ENCODE results near the gene GPC3. TPM values are rescaled to one million over a fixed set of nuclear protein-coding genes. Genes with fewer than 3 reads are reported as not detected.

Gene GPC3
- total RNA-seq, 5 donors from 2014 or later (not counting 1 experiment from before 2014, with no cell fraction given) = 0.72 to 1.5 (median 1.1) TPM

- Mint-ChIP-seq H3K9me3 (no peaks in the 10 kb centered on the region), H3K27ac (no peak overlapping the region), H3K36me3 (no peaks in the 10 kb centered on the region), H3K4me1 (peaks cover 0 to 5% (median 3%) of the 10 kb centered on the region in 3 donors), H3K27me3 (peaks cover 18 to 46% of the 10 kb centered on the region in 2 donors), H3K4me3 (no peak overlapping the region)
- H3K4me1 ChIP-seq (ENCODE audit: control insufficient read depth in 1 of 2, extremely low read depth in 1 of 2, insufficient read depth in 2 of 2, low read length in 2 of 2) = peaks cover 0 to 8% of the 10 kb centered on the region in 2 experiments
- H3K27ac ChIP-seq (ENCODE audit: low read length) = no peak overlapping the region
- CTCF ChIA-PET = no interaction called here
- no peak for ATAC-seq (replicated peaks in 1 of 4)
- no peak overlapping the region for H3K4me3 ChIP-seq (ENCODE audit: control insufficient read depth in 1 of 2, extremely low read depth in 1 of 2, low read length in 1 of 2)
- no peaks in the 10 kb centered on the region for H3K36me3 ChIP-seq (ENCODE audit: control insufficient read depth in 2 of 2, extremely low read depth in 1 of 2, insufficient read depth in 1 of 2, low read length in 1 of 2)
- DNase-seq = no peak
- no CpG with 5 or more reads among the region's 3 CpGs for WGBS (ENCODE audit: insufficient coverage)
- POLR2A ChIA-PET = no interaction called here
- H3K27me3 ChIP-seq (replicated peaks in 1 of 2; ENCODE audit: control insufficient read depth in 2 of 2, extremely low read depth in 1 of 2, insufficient read depth in 2 of 2, low read length in 1 of 2) = peaks cover 0 to 15% of the 10 kb centered on the region in 2 experiments
- no peaks in the 10 kb centered on the region for H3K9me3 ChIP-seq
Observed at GRCh38 chrX:133979641-133980230, 5.7 kb downstream of the GPC3 start.

GRCh38 chrX:133973704-133974103 is 11.7 kb downstream of the GPC3 start:
- Histone ChIP-seq H3K27me3 (replicated peaks in 1 of 2; ENCODE audit: control insufficient read depth in 2 of 2, extremely low read depth in 1 of 2, insufficient read depth in 2 of 2, low read length in 1 of 2) (no peaks in the 10 kb centered on the region), H3K9me3 (no peaks in the 10 kb centered on the region), H3K27ac (ENCODE audit: low read length) (no peak overlapping the region), H3K4me1 (ENCODE audit: control insufficient read depth in 1 of 2, extremely low read depth in 1 of 2, insufficient read depth in 2 of 2, low read length in 2 of 2) (no peaks in the 10 kb centered on the region), H3K36me3 (ENCODE audit: control insufficient read depth in 2 of 2, extremely low read depth in 1 of 2, insufficient read depth in 1 of 2, low read length in 1 of 2) (no peaks in the 10 kb centered on the region), H3K4me3 (ENCODE audit: control insufficient read depth in 1 of 2, extremely low read depth in 1 of 2, low read length in 1 of 2) (no peak overlapping the region)
- 100% methylated on average over 1 of the region's 4 CpGs for WGBS (ENCODE audit: insufficient coverage)
- H3K4me1 Mint-ChIP-seq = no peaks in the 10 kb centered on the region
- peaks cover 0 to 35% of the 10 kb centered on the region in 2 donors for H3K27me3 Mint-ChIP-seq
- ChIA-PET CTCF (no interaction called here), POLR2A (no interaction called here)
- no peak overlapping the region for H3K27ac Mint-ChIP-seq
- no peak for ATAC-seq (replicated peaks in 1 of 4)
- H3K9me3 Mint-ChIP-seq = no peaks in the 10 kb centered on the region
- no peaks in the 10 kb centered on the region for H3K36me3 Mint-ChIP-seq
- no peak overlapping the region for H3K4me3 Mint-ChIP-seq
- no peak for DNase-seq

DNA sequence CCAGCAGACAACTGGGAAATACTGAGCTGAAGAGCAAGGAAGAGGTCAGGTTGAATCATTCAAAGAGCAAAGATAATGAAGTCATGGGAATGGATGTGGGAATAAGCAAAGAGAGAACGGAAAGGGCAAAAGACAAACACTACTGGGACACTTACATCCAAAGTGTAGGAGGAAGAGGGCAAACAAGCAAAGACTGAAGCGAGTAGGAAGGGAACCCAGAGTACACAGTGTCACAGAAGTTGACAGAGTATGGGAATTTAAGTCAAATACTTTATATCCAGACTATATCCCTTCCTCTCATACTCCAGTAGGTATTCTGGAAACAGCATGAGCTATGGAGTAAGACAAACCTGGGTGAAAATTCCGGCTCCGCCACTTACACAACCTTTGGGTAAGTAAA is 12.5 kb downstream of the GPC3 start:
- H3K4me1 ChIP-seq (ENCODE audit: control insufficient read depth in 1 of 2, extremely low read depth in 1 of 2, insufficient read depth in 2 of 2, low read length in 2 of 2) = no peaks in the 10 kb centered on the region
- no peak overlapping the region for H3K4me3 ChIP-seq (ENCODE audit: control insufficient read depth in 1 of 2, extremely low read depth in 1 of 2, low read length in 1 of 2)
- Mint-ChIP-seq H3K4me1 (no peaks in the 10 kb centered on the region), H3K27me3 (peaks cover 0 to 39% of the 10 kb centered on the region in 2 donors), H3K27ac (no peak overlapping the region), H3K4me3 (no peak overlapping the region), H3K9me3 (no peaks in the 10 kb centered on the region), H3K36me3 (no peaks in the 10 kb centered on the region)
- no peak for DNase-seq
- ATAC-seq (replicated peaks in 1 of 4) = no peak
- no peaks in the 10 kb centered on the region for H3K9me3 ChIP-seq
- ChIA-PET CTCF (interaction anchor here in 1 of 2 donors (0.6 kb wide), 1 partner anchor 48 kb away, joined by 3 read pairs; no protein-coding TSS in a partner anchor), POLR2A (no interaction called here)
- WGBS (ENCODE audit: insufficient coverage) = no CpG with 5 or more reads among the region's 4 CpGs
- no peaks in the 10 kb centered on the region for H3K27me3 ChIP-seq (replicated peaks in 1 of 2; ENCODE audit: control insufficient read depth in 2 of 2, extremely low read depth in 1 of 2, insufficient read depth in 2 of 2, low read length in 1 of 2)
- H3K36me3 ChIP-seq (ENCODE audit: control insufficient read depth in 2 of 2, extremely low read depth in 1 of 2, insufficient read depth in 1 of 2, low read length in 1 of 2) = no peaks in the 10 kb centered on the region
- H3K27ac ChIP-seq (ENCODE audit: low read length) = no peak overlapping the region

GRCh38 chrX:133971586-133971985 is 13.8 kb downstream of the GPC3 start:
- Mint-ChIP-seq H3K4me1 (no peaks in the 10 kb centered on the region), H3K27me3 (peaks cover 0 to 35% of the 10 kb centered on the region in 2 donors), H3K36me3 (no peaks in the 10 kb centered on the region), H3K4me3 (no peak overlapping the region), H3K9me3 (no peaks in the 10 kb centered on the region), H3K27ac (no peak overlapping the region)
- POLR2A ChIA-PET = no interaction called here
- Histone ChIP-seq H3K4me3 (ENCODE audit: control insufficient read depth in 1 of 2, extremely low read depth in 1 of 2, low read length in 1 of 2) (no peak overlapping the region), H3K4me1 (ENCODE audit: control insufficient read depth in 1 of 2, extremely low read depth in 1 of 2, insufficient read depth in 2 of 2, low read length in 2 of 2) (no peaks in the 10 kb centered on the region), H3K9me3 (no peaks in the 10 kb centered on the region), H3K27me3 (replicated peaks in 1 of 2; ENCODE audit: control insufficient read depth in 2 of 2, extremely low read depth in 1 of 2, insufficient read depth in 2 of 2, low read length in 1 of 2) (no peaks in the 10 kb centered on the region), H3K27ac (ENCODE audit: low read length) (no peak overlapping the region), H3K36me3 (ENCODE audit: control insufficient read depth in 2 of 2, extremely low read depth in 1 of 2, insufficient read depth in 1 of 2, low read length in 1 of 2) (no peaks in the 10 kb centered on the region)
- peak in 1 of 4 experiments; percentile 36 for ATAC-seq (replicated peaks in 1 of 4)
- no CpG with 5 or more reads among the region's 3 CpGs for WGBS (ENCODE audit: insufficient coverage)
- CTCF ChIA-PET = no interaction called here
- DNase-seq = no peak

DNA sequence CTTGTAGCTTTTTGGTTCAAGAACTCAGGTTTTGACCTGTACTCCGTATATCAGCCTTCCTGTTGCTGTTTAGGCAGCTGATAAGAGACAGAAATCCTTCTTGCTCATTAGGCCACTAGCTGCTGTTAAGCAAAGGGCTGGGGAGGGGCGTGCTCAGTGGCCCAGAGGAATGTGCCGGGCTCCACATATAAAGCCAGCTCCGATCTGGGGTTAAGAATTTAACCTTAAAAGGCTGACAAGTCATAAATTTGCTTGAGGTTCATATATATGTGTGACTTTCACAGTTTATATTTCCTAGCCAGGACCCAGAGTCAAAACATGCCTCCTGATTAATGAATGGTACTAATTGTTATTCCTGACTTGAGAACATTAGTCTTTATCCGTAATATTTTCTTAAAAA is 15.3 kb downstream of the GPC3 start:
- Histone ChIP-seq H3K4me1 (ENCODE audit: control insufficient read depth in 1 of 2, extremely low read depth in 1 of 2, insufficient read depth in 2 of 2, low read length in 2 of 2) (no peaks in the 10 kb centered on the region), H3K27ac (ENCODE audit: low read length) (no peak overlapping the region), H3K27me3 (replicated peaks in 1 of 2; ENCODE audit: control insufficient read depth in 2 of 2, extremely low read depth in 1 of 2, insufficient read depth in 2 of 2, low read length in 1 of 2) (no peaks in the 10 kb centered on the region), H3K36me3 (ENCODE audit: control insufficient read depth in 2 of 2, extremely low read depth in 1 of 2, insufficient read depth in 1 of 2, low read length in 1 of 2) (no peaks in the 10 kb centered on the region), H3K9me3 (no peaks in the 10 kb centered on the region), H3K4me3 (ENCODE audit: control insufficient read depth in 1 of 2, extremely low read depth in 1 of 2, low read length in 1 of 2) (no peak overlapping the region)
- ATAC-seq (replicated peaks in 1 of 4) = no peak
- no peak for DNase-seq
- peaks cover 0 to 38% of the 10 kb centered on the region in 2 donors for H3K27me3 Mint-ChIP-seq
- peaks cover 0 to under 1% (median 0%) of the 10 kb centered on the region in 3 donors for H3K4me1 Mint-ChIP-seq
- no CpG with 5 or more reads among the region's 5 CpGs for WGBS (ENCODE audit: insufficient coverage)
- no peaks in the 10 kb centered on the region for H3K36me3 Mint-ChIP-seq
- ChIA-PET CTCF (no interaction called here), POLR2A (interaction anchor here in 1 of 2 donors (0.6 kb wide), 1 partner anchor 112 kb away, joined by 4 read pairs; no protein-coding TSS in a partner anchor)
- no peaks in the 10 kb centered on the region for H3K9me3 Mint-ChIP-seq
- no peak overlapping the region for H3K27ac Mint-ChIP-seq
- H3K4me3 Mint-ChIP-seq = no peak overlapping the region

- Mint-ChIP-seq H3K27me3 (peaks cover 0 to 33% of the 10 kb centered on the region in 2 donors), H3K9me3 (no peaks in the 10 kb centered on the region), H3K36me3 (no peaks in the 10 kb centered on the region), H3K4me1 (peaks cover 0 to 6% (median 0%) of the 10 kb centered on the region in 3 donors), H3K4me3 (no peak overlapping the region), H3K27ac (no peak overlapping the region)
- ATAC-seq (replicated peaks in 1 of 4) (no peak), DNase-seq (no peak)
- ChIA-PET POLR2A (no interaction called here), CTCF (interaction anchor here in 1 of 2 donors (0.6 kb wide), 1 partner anchor 369 kb away, joined by 3 read pairs; no protein-coding TSS in a partner anchor)
- WGBS (ENCODE audit: insufficient coverage) = no CpG with 5 or more reads among the region's 3 CpGs
- no peak overlapping the region for H3K27ac ChIP-seq (ENCODE audit: low read length)
- H3K4me3 ChIP-seq (ENCODE audit: control insufficient read depth in 1 of 2, extremely low read depth in 1 of 2, low read length in 1 of 2) = no peak overlapping the region
- H3K4me1 ChIP-seq (ENCODE audit: control insufficient read depth in 1 of 2, extremely low read depth in 1 of 2, insufficient read depth in 2 of 2, low read length in 2 of 2) = no peaks in the 10 kb centered on the region
- no peaks in the 10 kb centered on the region for H3K36me3 ChIP-seq (ENCODE audit: control insufficient read depth in 2 of 2, extremely low read depth in 1 of 2, insufficient read depth in 1 of 2, low read length in 1 of 2)
- no peaks in the 10 kb centered on the region for H3K27me3 ChIP-seq (replicated peaks in 1 of 2; ENCODE audit: control insufficient read depth in 2 of 2, extremely low read depth in 1 of 2, insufficient read depth in 2 of 2, low read length in 1 of 2)
- H3K9me3 ChIP-seq = no peaks in the 10 kb centered on the region
Observed at GRCh38 chrX:133969191-133969590, 16.2 kb downstream of the GPC3 start.
